Diencephalon (tissue), 1 donor: ENCODE results near the gene PLEKHA1. TPM values are rescaled to one million over a fixed set of nuclear protein-coding genes. Genes with fewer than 3 reads are reported as not detected.

Source experiments
- small RNA-seq: library from RNA; depleted of rRNA; stranded (forward); fragments of <200 nt; gene quantifications from one replicate; pipeline ENCODE3, GENCODE V24; 2014
- total RNA-seq: library from RNA; depleted of rRNA; stranded (reverse); fragments of >200 nt; gene quantifications from one replicate; pipeline ENCODE4 v1.2.3, GENCODE V29; 2014

PLEKHA1 gene
- 56.5 TPM for total RNA-seq

GRCh38 chr10:122374237-122374858, at the start of gene PLEKHA1:
Gene PLEKHA1 (plus strand): TSS chr10:122374708. CDS start chr10:122393201, 18,493 bp downstream.

GRCh38 chr10:122454603-122455080, 80.1 kb downstream of the PLEKHA1 start, which contains the start of gene ARMS2:
Gene ARMS2 (plus strand): TSS chr10:122454653. CDS start chr10:122454728, 75 bp downstream.

GRCh38 chr10:122461367-122461728, 86.8 kb downstream of the PLEKHA1 start, which contains the start of gene HTRA1:
Gene HTRA1 (plus strand): TSS chr10:122461553. CDS start chr10:122461653, 100 bp downstream.

Small RNAs within 50 kb of the gene (small RNA-seq; reads per million reads assigned to genes)
- gene MIR3941 = not detected
- not detected for gene RNU6-728P

Other genes with a start within 250 kb of the PLEKHA1 start
- gene BTBD16, start 103.4 kb upstream of the PLEKHA1 start, total RNA-seq = not detected
- not detected for gene ARMS2, start 79.9 kb downstream of the PLEKHA1 start, total RNA-seq
- gene HTRA1, start 86.8 kb downstream of the PLEKHA1 start, total RNA-seq = 64.1 TPM
- gene DMBT1, start 186.0 kb downstream of the PLEKHA1 start, total RNA-seq = under 0.01 TPM